Dermis blood vessel endothelial cell (primary cell): Measurements from ENCODE around the gene SNUPN. TPM values are rescaled to one million over a fixed set of nuclear protein-coding genes. Genes with fewer than 3 reads are reported as not detected.
A peak's percentile ranks its signal among the peaks of the same experiment; 100 is the strongest.

ENCODE experiments used
- DNase-seq: peaks from one replicate; pipeline ENCODE4 v3.0.0; 2010
- total RNA-seq: library from RNA; depleted of rRNA; stranded (reverse); fragments of >200 nt; gene quantifications from 2 replicates; pipeline ENCODE4 v1.2.3, GENCODE V29; 2014

The SNUPN gene
- total RNA-seq: 23.6 and 25.2 TPM in 2 replicates

- DNase-seq: peak; percentile 94
Observed at GRCh38 chr15:75625542-75626347, at the start of gene SNUPN. TSS of gene SNUPN (minus strand) at chr15:75625725. CDS start at chr15:75621051, 4,674 bp downstream.

- DNase-seq: no peak
Observed at GRCh38 chr15:75674366-75674765, 48.8 kb upstream of the SNUPN start.

GRCh38 chr15:75673426-75674235 lies 48.1 kb upstream of the SNUPN start:
- no peak for DNase-seq

- no peak for DNase-seq
Observed at GRCh38 chr15:75672646-75673425, 47.3 kb upstream of the SNUPN start.

GRCh38 chr15:75671730-75672602 lies 46.4 kb upstream of the SNUPN start:
- no peak for DNase-seq

- no peak for DNase-seq
Observed at GRCh38 chr15:75669879-75670212, 44.3 kb upstream of the SNUPN start.

- no peak for DNase-seq
Observed at GRCh38 chr15:75669191-75669878, 43.8 kb upstream of the SNUPN start.

- DNase-seq: peak; percentile 98
Observed at GRCh38 chr15:75666823-75667501, 41.4 kb upstream of the SNUPN start.

GRCh38 chr15:75663931-75664421 lies 38.5 kb upstream of the SNUPN start:
- DNase-seq: no peak

GRCh38 chr15:75662823-75663519 lies 37.4 kb upstream of the SNUPN start:
- no peak for DNase-seq

- DNase-seq: no peak
Observed at GRCh38 chr15:75661756-75662140, 36.2 kb upstream of the SNUPN start.

- DNase-seq: peak; percentile 85
Observed at GRCh38 chr15:75661100-75661755, 35.7 kb upstream of the SNUPN start.

- no peak for DNase-seq
Observed at GRCh38 chr15:75659928-75660645, 34.6 kb upstream of the SNUPN start.

- no peak for DNase-seq
Observed at GRCh38 chr15:75659141-75659771, 33.7 kb upstream of the SNUPN start.

GRCh38 chr15:75656813-75657212 lies 31.3 kb upstream of the SNUPN start:
- no peak for DNase-seq

GRCh38 chr15:75656331-75656730 lies 30.8 kb upstream of the SNUPN start:
- no peak for DNase-seq

- no peak for DNase-seq
Observed at GRCh38 chr15:75655931-75656330, 30.4 kb upstream of the SNUPN start.

- no peak for DNase-seq
Observed at GRCh38 chr15:75654201-75654907, 28.8 kb upstream of the SNUPN start.
